GM19463 (cell line): ENCODE data around the gene VRK3.

ENCODE experiments used
- ATAC-seq: cut with Tn5 transposase; IDR thresholded peaks from one replicate; pipeline ENCODE4 v1.9.1; 2021; ENCODE audit warnings: mild to moderate bottlenecking, moderate library complexity; ENCODE audit not compliant: unreplicated experiment

The VRK3 gene

GRCh38 chr19:50030937-50031336 is 5.8 kb upstream of the VRK3 start:
- ATAC-seq, result no peak

GRCh38 chr19:50030225-50030624 is 5.1 kb upstream of the VRK3 start:
- ATAC-seq, result no peak

- ATAC-seq, result no peak
Observed at GRCh38 chr19:50026550-50026906, 1.4 kb upstream of the VRK3 start.

GRCh38 chr19:50025794-50026549 is 800 bp upstream of the VRK3 start, which contains the start of gene ZNF473:
Gene ZNF473 (plus strand): TSS chr19:50026005. CDS start chr19:50031083, 5,078 bp downstream.
- peak; percentile 60 for ATAC-seq

- no peak for ATAC-seq
Observed at GRCh38 chr19:50024719-50025021, 502 bp downstream of the VRK3 start.

- no peak for ATAC-seq
Observed at GRCh38 chr19:50022823-50023222, 2.3 kb downstream of the VRK3 start.

GRCh38 chr19:50020481-50020880 is 4.7 kb downstream of the VRK3 start:
- no peak for ATAC-seq

GRCh38 chr19:50016225-50016807 is 8.9 kb downstream of the VRK3 start:
- ATAC-seq, result no peak

- no peak for ATAC-seq
Observed at GRCh38 chr19:50008532-50008931, 16.6 kb downstream of the VRK3 start.

- ATAC-seq, result no peak
Observed at GRCh38 chr19:50007947-50008346, 17.2 kb downstream of the VRK3 start.

- ATAC-seq, result no peak
Observed at GRCh38 chr19:50007170-50007569, 18.0 kb downstream of the VRK3 start.

GRCh38 chr19:50005428-50005827 is 19.7 kb downstream of the VRK3 start:
- ATAC-seq, result no peak

GRCh38 chr19:50003810-50004419 is 21.3 kb downstream of the VRK3 start:
- ATAC-seq, result peak; percentile 56

GRCh38 chr19:50003254-50003788 is 21.9 kb downstream of the VRK3 start:
- ATAC-seq, result no peak

GRCh38 chr19:50002386-50002960 is 22.7 kb downstream of the VRK3 start:
- no peak for ATAC-seq

- no peak for ATAC-seq
Observed at GRCh38 chr19:50001775-50002174, 23.4 kb downstream of the VRK3 start.

- no peak for ATAC-seq
Observed at GRCh38 chr19:50000841-50001557, 24.2 kb downstream of the VRK3 start.

- ATAC-seq, result no peak
Observed at GRCh38 chr19:50000038-50000840, 24.9 kb downstream of the VRK3 start.

GRCh38 chr19:49999371-50000010 is 25.7 kb downstream of the VRK3 start:
- no peak for ATAC-seq

GRCh38 chr19:49997709-49998108 is 27.5 kb downstream of the VRK3 start:
- no peak for ATAC-seq
